NB4 (cell line): ENCODE measurements around the gene SH3GL3.

Experiments used
- DNase-seq: peaks from one replicate; pipeline ENCODE4 v3.0.0; 2010; ENCODE audit warnings: low read depth
- H3K4me3 ChIP-seq: one replicate; pipeline ENCODE4 v1.5.1; 2011; ENCODE audit warnings: mild to moderate bottlenecking, low read depth, low read length, moderate library complexity
- CTCF ChIP-seq: IDR thresholded peaks from one replicate; pipeline ENCODE4 v1.5.1; 2012; ENCODE audit warnings: low read depth, low read length
- MYC ChIP-seq: IDR thresholded peaks from 2 replicates; pipeline ENCODE4 v1.6.1; 2011; ENCODE audit warnings: low read depth, low read length
- POLR2A ChIP-seq: IDR thresholded peaks from 2 replicates; pipeline ENCODE4 v1.6.1; 2011; ENCODE audit warnings: mild to moderate bottlenecking; ENCODE audit not compliant: insufficient read length; ENCODE audit errors: extremely low read depth
- TF ChIP-seq, protein P1 (sequence below): IDR thresholded peaks from 2 replicates; pipeline ENCODE4 v1.6.1; 2011; ENCODE audit warnings: low read depth, low read length

Gene SH3GL3

DNA sequence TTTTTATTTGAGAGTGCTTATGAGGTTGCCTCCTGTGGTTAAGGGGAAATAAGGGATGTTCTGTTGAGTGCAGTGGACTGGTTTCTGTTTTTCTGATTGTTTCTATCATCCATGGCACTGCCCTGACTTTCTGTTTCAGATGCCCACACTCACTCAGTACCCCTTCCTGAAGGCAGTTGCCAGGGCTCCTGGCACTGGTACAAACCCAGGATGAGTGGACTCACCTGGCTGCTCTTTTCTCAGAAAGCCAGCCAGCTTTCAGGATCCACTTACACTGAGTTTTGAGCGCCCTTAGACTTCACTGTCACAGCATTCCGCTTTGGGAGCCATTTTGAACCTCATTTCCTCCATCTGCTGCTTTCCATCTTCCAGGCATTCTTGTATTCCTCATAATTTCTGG, 150.9 kb downstream of the SH3GL3 start:
- no peak for DNase-seq
- no peak for TF ChIP-seq CTCF
- TF ChIP-seq, protein P1, sequence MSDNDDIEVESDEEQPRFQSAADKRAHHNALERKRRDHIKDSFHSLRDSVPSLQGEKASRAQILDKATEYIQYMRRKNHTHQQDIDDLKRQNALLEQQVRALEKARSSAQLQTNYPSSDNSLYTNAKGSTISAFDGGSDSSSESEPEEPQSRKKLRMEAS: no peak
- TF ChIP-seq POLR2A: no peak
- TF ChIP-seq MYC: no peak
- no peak overlapping the region for H3K4me3 ChIP-seq

DNA sequence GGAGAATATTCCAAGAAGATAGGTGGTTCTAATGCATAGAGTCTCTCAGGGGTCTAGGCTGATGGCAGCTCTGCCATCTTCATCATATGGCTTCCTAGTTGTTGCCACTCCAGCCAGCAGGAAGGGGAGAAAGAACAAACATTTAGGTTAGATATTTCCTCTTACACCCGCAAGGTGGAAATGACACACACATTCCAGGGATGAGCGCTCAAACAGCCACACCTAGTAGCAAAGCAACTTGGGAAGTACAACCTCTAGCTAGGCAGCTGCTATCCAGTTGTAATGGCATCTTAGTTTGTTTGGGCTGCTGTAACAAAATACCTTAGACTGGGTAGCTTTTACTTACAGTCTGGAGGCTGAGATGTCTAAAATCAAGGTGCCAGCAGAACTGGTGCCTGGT, 154.9 kb downstream of the SH3GL3 start:
- DNase-seq: no peak
- no peak for TF ChIP-seq POLR2A
- no peak overlapping the region for H3K4me3 ChIP-seq

GRCh38 chr15:83604549-83604948, 157.4 kb downstream of the SH3GL3 start:
- TF ChIP-seq CTCF (no peak), MYC (no peak), POLR2A (no peak)
- TF ChIP-seq, protein P1: no peak
- DNase-seq: no peak
- H3K4me3 ChIP-seq: no peak overlapping the region

- no peak overlapping the region for H3K4me3 ChIP-seq
- TF ChIP-seq CTCF: no peak
- TF ChIP-seq, protein P1: no peak
- no peak for TF ChIP-seq POLR2A
- TF ChIP-seq MYC: no peak
- DNase-seq: no peak
Observed at GRCh38 chr15:83605111-83605945, 158.2 kb downstream of the SH3GL3 start.

DNA sequence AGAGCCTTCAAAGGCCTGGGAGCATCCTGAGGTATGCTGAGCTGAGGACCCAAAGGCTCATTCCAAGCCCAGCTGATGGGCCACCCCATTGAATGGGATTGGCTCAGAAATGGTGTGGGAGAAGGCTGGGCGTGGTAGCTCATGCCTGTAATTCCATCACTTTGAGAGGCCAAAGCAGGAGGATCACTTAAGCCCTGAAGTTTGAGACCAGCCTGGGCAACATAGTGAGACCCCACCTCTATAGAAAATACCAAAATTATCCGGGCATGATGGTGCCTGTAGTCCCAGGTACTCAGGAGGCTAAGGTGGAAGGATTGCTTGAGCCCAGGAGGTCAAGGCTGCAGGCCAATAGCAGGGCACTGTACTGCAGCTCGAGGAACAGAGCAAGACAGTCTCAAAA, 163.0 kb downstream of the SH3GL3 start:
- H3K4me3 ChIP-seq: no peak overlapping the region
- TF ChIP-seq POLR2A (no peak), MYC (no peak), CTCF (no peak)
- TF ChIP-seq, protein P1: no peak
- DNase-seq: no peak

- TF ChIP-seq CTCF (no peak), MYC (no peak)
- TF ChIP-seq, protein P1: no peak
- DNase-seq: no peak
- no peak overlapping the region for H3K4me3 ChIP-seq
Observed at GRCh38 chr15:83610901-83611685, 164.0 kb downstream of the SH3GL3 start.
